ENCODE results near the gene KIF1A. TPM values are rescaled to one million over a fixed set of nuclear protein-coding genes. Genes with fewer than 3 reads are reported as not detected.

Gene KIF1A
- total and polyA plus RNA-seq, 2 of the 13 experiments (the other 11 are each of a cell fraction or from before 2014, with no cell fraction given): 0.01 TPM; not detected in 1

GRCh38 chr2:240864475-240864874 lies 44.5 kb upstream of the KIF1A start (continued):
- TF ChIP-seq KIAA2018 (CRISPR knock-in tag; IDR thresholded peaks at IDR 0.05; ENCODE audit: borderline replicate concordance) (no peak), SOX5 (CRISPR knock-in tag; IDR thresholded peaks at IDR 0.05; ENCODE audit: borderline replicate concordance) (peak; percentile 78), TBX2 (CRISPR knock-in tag; IDR thresholded peaks at IDR 0.05; ENCODE audit: borderline replicate concordance) (peak; percentile 61; the same call in 1 of the 2 replicates), ZBTB40 (IDR thresholded peaks at IDR 0.05) (no peak), ZBTB40 (CRISPR knock-in tag; IDR thresholded peaks at IDR 0.05) (peak; percentile 20; the same call in 1 of the 2 replicates), NCOR1 (IDR thresholded peaks at IDR 0.05; ENCODE audit: borderline replicate concordance, low read length) (peak; percentile 71; the same call in 1 of the 2 replicates), ZBED4 (CRISPR knock-in tag; IDR thresholded peaks at IDR 0.05; ENCODE audit: borderline replicate concordance) (peak; percentile 57; the same call in 1 of the 2 replicates), MIXL1 (CRISPR knock-in tag; IDR thresholded peaks at IDR 0.05) (peak; percentile 41; the same call in 1 of the 2 replicates)
